GM03348 (cell line): ENCODE results near the gene KMT5C.

Experiments used
- DNase-seq: peaks from one replicate; pipeline ENCODE4 v3.0.0; 2012; ENCODE audit warnings: low spot score

Gene KMT5C

DNA sequence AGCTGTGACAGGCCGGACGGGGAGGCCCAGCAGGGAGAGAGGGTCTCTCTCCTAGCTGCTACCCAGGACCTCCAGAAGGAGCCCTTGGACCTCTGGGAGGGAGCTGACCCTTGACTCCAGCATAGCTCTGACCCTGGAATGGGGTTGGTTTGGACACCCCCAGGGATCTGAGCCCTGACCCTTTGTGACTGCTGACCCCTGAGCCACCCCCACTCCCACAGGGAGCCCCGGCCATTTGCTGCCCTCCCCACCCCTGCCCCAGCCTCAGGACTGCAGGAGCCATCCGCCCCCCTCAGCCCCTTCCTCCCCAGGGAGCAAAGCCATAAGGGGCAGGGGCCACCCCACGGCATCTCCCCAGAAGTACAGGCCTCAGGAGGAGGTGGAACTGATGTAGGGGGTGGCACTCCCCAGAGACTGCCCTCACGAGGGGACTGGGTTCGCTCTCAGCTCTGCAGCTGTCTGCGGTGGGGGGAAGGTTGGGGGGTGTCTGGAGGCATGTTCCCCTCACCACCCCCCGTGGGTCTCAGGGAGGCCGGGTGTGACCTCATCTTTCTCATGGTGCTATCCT, 7.8 kb downstream of the KMT5C start:
- DNase-seq = no peak

DNA sequence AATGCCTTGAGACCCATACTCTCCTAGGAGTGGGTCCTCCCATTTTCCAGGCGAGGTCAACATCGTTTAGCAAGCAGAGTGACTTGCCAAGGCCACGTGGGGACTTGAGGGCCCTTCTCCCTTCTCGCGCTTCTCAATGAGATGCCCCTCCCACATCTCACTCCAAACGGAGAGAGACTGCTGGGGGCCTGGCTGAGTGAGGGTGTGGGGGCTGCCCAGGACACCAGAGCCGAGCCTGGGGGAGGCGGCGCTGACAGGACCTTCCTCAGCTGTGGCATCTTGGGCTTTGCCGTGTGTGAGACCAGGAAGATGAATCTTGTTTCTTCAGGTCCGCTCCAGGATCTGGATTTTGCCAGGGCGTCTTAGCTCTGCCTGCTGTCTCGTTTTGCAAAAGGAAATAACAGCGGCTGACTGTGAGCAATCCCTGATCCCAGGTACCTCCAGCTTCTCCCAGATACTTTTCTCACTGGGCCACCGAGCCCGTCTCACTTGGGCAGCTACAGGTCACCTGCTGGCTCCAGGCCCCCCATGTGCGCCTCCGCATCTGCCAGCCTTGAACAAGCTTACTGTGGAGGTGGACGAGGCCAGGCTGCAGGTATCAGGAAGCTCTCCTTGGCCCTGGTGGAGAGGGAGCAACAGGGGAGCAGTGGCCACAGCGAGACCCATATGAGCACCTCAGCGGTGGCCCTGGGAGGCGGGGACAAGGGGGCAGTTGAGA, 8.8 kb downstream of the KMT5C start:
- no peak for DNase-seq

DNA sequence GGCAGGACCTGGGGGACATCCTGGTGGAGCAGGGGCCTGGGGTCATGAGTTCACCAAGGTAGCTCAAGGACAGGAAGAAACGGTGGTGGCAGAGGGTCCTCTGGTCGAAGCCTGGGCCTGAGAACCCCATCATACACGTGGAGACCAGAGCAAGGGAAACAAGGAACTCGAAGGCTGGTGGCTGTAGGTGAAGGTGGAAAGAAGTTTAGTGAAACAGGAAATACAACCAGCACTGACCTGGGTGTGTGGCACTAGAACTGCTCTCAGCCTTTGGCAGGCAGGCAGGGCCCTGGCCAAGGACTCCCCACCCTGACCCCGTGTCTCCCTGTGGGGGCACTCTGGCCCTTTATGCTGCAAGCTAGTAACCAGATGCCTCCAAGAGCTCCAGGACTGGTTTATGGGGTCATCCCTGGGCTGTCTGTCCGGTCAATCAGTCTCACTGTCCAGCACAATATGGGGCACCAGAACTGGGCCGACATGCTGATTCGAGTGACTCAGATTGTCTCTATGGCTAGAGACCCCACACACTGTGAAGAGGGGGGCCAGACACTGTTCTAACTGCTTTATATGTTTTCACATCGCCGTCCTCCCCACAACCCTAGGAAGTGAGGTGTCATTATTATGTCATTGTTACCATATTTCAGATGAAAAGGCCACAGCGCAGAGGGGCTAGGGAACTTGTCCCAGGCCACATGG, 11.1 kb downstream of the KMT5C start:
- no peak for DNase-seq

DNA sequence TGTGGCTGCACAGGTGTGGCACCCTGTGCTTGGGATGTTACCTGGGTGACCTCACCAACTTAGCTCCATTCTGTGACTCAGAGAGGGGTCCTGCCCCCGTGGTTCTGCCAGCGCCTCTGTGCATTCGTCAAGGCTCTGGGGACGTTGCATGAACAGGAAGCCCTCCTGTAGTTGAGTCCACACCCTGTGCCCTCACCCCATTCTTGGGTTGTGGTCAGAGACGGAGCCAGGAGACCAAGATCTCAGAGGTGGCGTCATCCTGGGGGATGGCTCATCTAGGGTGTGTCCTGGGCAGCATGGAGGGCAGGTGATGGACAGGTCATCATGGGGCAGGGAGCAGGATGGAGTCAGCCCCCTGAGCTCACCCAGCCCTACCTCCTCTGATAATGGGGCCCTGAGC, 12.4 kb downstream of the KMT5C start:
- no peak for DNase-seq

DNA sequence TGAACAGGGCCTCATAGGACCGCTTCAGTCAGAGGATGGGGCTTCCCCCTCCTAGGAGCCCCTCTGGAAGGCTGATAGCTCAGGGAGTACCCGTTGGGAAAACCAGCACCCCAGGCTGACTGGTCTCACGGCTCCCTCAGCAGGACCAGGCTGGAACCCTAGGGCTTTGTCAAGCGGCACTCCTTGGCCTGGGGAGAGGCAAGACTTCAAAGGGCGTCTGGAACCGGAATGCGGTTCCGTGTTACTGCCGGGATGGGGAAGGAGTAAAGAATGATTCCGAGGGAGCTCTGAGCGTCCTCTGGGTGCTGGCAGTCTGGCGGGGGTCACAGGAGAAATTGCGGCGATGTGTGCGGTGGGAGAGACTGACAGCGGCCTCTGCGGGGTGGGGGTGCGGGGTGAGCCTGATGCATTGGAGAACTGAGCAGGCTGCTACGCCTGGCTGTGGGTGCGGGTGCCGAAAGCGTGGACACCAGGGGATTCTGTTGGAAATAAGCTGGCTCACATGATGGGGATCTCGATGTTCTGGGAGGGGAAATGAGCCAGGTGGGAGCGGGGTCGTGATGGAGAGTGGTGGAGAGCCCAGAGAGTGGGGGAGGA, 13.0 kb downstream of the KMT5C start:
- DNase-seq = no peak

DNA sequence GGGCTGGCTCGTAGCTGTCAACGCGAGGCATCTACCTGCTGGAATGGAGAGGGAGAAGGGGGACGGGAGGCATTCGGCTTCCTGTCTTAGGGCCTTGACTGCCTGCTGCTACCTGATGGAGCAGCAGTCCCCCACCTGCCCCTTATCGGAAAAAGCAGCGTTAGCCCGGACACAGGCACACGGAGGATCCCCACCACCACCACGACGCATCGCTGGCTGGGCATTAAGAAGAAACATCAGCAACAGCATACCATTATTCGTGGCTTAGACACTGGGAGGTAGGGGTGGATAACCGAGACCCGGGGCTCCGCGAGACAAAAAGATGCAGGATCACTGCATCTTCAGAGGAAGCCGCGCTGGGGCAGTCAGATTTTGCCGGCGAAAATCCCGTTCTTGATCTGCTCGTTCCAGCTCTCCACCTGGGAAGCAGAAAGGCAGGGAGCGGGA, 13.7 kb downstream of the KMT5C start:
- no peak for DNase-seq

DNA sequence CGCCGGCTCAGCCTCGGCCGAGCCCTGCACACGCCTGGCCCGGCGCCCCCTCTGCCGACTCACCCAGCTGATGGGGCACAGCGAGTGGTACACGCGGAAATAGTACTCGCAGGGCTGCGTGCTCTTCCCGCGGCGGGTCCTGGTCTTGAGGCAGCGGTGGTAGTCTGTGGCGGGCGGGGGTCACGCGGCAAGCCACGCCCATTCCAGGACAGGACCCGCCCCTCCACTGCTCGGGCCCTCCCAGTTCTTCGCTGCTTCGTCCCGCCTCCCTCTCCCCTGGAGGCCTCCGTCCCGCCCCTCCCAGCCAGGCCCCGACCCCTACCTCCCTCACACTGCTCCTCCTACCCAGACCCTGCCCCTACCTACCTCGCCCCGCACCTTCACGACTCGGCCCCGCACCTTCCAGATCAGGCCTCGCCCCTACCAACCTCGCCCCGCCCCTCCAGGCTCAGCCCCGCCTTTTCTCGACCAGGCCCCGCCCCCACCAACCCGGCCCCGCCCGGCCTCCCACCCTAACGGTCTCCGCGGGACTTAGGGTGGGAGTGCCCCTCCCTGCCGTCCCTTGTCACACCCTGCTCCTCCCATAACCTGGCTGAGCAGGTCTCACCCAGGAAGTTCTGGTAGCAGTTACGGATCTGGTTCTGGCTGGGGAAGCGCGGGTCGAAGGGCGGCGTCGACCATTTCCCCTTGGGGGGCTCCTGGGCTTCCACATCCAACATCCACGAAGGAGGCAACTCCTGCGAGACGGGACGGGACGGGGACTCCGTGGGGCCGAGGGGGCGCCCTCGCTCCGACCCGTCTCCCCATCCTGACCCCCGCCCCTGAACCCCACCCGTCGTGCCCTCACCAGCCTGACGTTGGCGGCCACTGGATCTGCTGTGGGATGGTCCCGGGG, 14.4 kb downstream of the KMT5C start:
- DNase-seq = peak; percentile 91

DNA sequence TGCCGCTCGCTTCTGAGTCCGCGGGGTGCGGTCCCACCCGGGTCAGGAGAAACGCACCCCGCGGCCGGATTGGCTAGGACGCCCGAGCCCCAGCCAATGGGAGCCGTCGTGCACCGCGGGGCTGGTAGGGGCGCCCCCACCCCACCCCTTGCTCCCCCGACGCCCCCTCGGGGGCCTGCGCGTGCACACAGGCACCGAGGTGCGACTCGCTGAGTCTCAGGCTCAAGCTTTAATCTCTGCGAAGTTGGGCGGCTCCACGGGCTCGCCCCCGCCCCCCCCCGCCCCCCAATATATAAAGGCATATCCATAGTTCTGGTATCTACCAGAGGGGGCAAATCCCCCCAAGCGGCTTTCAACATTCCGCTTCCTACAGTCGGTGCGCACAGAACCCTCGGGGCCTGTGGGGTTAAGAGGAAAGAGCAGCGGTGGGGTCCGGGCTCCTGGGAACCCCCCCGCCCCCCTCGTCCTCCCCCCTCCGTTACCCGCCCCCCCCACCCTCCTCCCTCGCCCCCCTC, 15.1 kb downstream of the KMT5C start, which contains the start of gene COX6B2:
Gene COX6B2 (minus strand): TSS at position 22 of the 515 bp plus-strand sequence. CDS start 198 bp downstream, outside the sequence.
- DNase-seq = no peak

DNA sequence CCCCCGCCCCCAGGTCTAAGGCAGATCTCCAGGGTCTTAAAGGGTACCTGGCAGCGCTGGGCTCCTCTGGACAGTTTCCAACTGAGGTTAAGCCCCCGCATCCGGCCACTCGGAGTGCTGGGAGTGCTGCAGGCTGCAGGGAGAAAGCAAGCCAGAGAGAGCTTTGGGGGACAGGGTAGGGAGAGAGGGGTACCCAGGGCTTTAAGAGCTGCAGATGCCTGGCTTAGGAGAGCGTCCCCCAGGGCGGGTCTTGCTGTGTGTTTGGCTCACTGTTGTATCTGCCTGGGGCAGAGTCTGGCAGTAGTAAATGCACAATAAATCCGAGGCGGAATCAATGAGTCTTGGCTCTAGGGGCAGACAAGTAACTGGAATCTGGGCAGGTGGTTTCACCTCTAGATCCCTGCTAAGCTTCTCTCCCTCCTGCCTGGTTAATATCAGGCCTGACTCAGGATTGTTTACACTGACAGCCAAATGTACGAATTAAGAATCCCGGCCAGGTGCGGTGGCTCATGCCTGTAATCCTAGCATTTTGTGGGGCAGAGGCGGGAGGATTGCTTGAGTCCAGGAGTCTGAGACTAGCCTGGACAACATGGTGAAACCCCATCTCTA, 15.6 kb downstream of the KMT5C start:
- no peak for DNase-seq

DNA sequence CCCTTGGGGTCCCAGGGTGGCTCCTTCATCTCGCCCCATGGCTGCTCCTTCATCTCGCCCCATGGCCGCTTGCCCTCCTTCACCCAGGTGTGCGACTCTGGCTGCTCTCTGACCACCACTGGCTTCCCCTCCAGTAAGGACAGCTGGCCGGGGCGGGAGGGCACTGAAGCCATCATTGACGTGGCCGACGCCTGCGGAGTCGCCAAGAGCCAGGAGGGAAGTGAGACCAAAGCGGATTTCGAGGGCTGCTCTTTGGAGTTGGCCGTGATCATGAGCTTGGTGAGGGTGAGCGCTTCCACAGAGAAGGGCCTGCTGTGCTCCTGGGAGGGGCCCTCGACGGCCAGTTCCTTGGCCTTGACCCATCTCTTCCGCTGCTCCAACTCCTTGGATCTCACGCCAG, 18.8 kb downstream of the KMT5C start:
- DNase-seq = no peak

DNA sequence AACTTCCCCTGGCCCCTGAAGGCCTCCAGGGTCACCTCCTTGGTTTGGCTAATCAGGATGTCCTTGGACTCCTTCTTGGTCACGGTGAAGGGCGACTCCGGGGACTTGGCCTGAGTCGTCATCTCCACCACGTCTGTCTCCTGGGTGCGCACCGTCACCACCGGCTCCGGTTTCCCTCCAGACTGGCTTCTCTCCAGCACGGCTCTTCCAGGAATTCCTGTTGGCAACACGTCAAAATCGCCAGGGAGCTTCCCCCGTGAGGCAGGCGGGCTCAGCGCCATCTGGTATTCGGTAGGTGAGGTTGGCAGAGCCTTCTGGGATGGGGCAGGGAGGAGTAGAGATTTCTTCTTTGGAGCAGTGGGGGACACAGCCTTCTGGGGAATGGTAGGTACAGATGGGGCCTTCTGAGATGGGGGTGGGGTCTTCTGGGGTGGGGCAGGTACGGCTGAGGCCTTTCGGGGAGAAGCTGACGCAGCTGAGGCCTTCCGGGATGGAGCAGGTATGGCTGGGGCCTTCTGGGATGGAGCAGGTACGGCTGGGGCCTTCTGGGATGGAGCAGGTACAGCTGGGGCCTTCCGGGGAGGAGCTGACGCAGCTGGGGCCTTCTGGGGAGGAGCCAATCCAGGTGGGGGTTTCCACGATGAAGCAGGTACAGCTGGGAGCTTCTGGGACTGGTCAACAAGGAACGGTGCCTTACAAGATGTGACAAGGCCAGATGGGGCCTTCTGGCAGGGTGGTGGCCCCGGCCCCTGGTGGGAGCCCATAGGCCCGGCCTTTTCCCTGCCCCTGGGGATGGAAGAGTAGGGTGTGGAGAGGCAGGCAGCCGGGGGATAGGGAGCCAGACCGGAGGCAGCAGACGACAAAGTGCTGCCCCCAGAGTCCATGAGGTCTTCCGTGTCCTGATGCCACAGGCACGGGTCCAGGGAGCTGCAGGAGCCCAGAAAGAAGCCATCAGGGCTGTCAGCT, 19.6 kb downstream of the KMT5C start:
- DNase-seq = no peak

DNA sequence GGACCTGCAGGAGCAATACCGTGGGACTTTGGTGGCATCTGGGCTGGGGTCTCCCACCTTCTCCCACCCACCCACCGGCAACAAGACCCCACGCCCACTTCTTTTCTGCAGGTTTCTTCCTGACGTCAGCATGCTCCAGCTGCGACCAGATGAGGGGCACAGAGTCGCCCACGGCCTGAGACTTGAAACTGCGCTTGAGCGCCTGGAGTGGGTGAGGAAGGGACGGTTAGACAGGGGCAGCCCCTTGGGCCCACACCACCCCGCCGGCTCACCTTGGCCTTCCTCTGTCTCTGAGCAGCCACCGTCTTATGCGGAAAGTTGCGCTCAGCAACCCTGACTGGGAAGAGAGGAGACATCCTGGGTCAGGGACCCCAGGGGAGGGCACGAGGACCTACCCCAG, 21.2 kb downstream of the KMT5C start:
- DNase-seq = no peak

DNA sequence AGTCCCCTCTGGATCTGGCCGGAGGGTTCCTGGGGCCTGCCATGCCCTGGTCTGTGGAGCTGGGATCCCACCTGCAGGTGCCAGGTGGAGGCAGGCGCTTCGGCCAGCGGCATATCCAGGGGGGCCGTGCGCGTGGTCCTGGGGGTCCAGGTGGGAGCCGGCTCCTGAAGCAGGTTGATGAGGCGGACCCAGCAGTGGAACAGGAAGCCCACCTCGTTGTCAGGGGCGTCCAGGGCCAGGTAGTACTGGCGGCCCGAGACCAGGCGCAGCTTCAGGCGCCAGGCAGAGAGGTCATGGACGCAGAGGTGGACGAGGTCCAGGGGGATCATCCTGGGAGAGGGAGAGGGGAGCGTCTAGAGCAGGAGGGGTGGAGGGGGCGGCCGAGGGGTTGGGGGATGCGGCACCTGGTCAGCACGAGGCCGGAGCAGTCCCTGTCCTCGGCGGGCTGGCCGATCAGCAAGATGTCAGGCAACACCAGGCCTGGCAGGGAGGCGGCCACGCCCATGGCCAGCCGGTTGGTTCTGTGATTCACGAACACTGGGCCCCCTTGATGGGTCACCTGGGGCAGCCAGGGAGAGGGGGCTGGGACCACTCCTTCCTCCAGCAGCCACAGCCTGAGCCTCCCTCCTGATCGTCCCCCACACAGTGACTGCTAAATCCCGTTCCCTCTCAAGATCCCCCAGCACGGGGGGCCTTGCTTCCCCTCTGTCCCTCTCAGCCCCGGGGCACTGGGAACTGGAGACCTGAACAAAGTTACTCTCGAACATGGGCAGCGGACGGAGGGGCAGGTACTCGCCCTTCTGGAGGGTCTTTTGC, 22.7 kb downstream of the KMT5C start:
- no peak for DNase-seq

DNA sequence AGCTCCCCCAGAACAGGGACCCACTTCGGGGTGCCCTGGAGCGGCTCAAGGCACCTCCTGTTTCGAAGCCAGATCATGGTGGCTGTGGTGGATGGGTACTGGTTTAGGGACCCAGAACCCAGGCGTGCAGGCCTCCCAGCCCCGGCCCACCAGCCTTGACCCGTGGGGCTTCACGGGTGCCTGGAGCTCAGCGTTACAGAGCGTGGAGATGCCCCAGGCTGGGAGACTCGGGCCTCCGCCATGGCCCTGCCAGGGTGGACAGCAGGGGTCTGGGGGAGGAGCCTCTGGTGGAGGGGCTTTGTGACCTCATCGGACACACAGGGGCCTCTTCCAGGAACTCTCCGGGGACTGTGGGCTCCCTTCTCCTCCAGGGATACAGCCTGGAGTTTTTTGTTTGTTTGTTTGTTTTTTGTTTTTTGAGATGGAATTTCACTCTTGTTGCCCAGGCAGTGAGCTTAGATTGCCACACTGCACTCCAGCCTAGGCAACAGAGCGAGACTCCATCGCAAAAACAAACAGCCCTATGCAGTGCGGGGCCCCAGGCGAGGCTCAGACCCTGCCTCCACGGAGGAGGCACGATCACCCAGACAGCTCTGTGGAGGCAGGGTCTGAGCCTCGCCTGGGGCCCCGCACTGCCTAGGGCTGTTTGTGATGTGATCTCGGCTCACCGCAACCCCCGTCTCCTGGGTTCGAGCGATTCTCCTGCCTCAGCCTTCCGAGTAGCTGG, 23.5 kb downstream of the KMT5C start, which contains the start of gene GARIN5B:
Gene GARIN5B (minus strand): TSS at position 271 of the 727 bp plus-strand sequence. CDS start 194 bp downstream, at position 77.
- DNase-seq = no peak

DNA sequence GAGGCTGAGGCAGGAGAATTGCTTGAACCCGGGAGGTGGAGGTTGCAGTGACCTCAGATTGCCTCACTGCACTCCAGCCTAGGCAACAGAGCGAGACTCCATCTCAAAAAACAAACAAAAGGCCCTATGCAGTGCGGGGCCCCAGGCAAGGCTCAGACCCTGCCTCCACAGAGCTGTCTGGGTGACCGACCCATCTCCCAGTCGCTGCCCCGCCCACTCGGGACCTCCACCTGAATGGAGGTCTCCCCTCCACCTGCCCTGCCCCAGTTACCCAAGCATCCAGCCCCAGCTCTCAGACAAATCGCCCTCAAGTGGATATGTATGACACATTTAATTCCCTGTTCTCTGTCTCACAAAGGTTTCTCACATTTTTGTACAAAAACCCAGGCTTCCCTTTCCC, 25.6 kb downstream of the KMT5C start:
- no peak for DNase-seq

DNA sequence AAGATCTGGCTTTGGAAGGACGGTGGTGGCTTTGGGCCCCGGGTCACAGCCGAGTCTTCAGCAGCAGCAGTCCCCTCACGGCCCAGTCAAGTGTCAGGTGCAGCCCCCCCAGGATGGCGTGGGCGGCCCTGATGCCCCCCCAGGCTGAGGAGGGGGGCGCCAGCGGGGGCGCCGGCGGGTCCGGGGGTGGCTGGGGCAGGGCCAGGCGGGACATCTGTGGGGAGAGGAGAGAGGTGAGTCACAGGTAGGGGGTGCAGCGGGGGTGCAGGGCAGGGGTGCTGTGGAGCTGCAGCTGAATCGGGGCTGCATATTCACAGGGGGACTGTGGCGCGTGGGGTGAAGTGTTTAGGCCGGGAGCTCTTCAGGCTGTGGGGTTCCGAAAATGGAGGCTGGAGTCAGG, 26.3 kb downstream of the KMT5C start:
- DNase-seq = no peak

DNA sequence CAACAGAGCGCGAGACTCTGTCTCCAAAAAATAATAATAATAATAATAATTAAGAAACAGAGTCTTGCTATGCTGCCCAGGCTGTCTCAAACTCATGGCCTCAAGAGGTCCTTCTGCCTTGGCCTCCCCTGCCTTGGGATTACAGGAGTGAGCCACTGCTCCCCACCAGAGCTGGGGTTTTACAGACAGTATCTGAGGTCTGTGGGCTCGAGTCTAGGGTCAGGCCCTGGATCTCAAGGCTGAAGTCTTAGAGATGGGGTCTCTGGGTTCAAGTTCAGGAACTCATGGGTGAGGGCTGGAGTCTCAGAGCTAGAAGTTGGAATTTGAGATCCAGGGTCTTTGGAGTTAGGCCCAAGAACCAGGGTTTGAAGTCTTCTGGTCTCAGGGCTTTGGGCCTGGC, 27.1 kb downstream of the KMT5C start:
- DNase-seq = no peak

DNA sequence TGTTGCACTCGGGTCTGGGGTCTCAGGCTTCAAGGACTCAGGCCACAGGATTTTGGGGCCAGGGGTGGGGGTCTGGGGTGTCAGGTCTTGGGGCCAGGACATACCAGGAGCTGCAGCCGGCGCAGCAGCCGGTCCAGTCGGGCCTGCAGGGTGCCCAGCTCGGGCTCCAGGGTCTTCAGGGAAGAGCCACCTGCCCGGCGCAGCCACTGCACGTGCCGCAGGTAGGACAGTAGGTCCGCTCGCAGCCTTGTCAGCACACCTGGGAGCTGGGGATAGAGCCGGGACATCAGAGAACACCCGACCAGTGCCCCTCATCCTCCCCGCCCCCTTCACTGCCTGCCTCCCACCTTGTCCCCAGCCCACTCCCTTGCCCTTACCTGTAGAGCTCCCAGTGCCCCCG, 28.4 kb downstream of the KMT5C start:
- no peak for DNase-seq
